Measurements from ENCODE around the gene SYNPO.

- TF ChIP-seq, protein P1, sequence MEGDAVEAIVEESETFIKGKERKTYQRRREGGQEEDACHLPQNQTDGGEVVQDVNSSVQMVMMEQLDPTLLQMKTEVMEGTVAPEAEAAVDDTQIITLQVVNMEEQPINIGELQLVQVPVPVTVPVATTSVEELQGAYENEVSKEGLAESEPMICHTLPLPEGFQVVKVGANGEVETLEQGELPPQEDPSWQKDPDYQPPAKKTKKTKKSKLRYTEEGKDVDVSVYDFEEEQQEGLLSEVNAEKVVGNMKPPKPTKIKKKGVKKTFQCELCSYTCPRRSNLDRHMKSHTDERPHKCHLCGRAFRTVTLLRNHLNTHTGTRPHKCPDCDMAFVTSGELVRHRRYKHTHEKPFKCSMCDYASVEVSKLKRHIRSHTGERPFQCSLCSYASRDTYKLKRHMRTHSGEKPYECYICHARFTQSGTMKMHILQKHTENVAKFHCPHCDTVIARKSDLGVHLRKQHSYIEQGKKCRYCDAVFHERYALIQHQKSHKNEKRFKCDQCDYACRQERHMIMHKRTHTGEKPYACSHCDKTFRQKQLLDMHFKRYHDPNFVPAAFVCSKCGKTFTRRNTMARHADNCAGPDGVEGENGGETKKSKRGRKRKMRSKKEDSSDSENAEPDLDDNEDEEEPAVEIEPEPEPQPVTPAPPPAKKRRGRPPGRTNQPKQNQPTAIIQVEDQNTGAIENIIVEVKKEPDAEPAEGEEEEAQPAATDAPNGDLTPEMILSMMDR (IDR thresholded peaks at IDR 0.05; ENCODE audit: low read length): no peak
- TF ChIP-seq EZH2 (IDR thresholded peaks at IDR 0.05; ENCODE audit: borderline replicate concordance, low read length): no peak
Observed at GRCh38 chr5:150603491-150603890, 37.0 kb upstream of the SYNPO start.

Measured in OCI-LY1 (cell line).